Endothelial cell of umbilical vein (primary cell): Measurements from ENCODE around the gene ZNF207. TPM values are rescaled to one million over a fixed set of nuclear protein-coding genes. Genes with fewer than 3 reads are reported as not detected.

Experiments
- BruUV-seq: library from RNA; stranded (reverse); fragments of 400-500 nt; replicated peaks from 2 replicates; lab custom pipeline; 2021; lab: Mats Ljungman, UMichigan
- CTCF ChIA-PET: fragments of 300-600, 350-600 bp; sonication (Branson Sonifier 250); formaldehyde crosslinking; loops from one replicate; lab custom pipeline; 2021; ENCODE audit warnings: antibody characterized with exemption, inconsistent platforms; lab: Charles Lee
- POLR2A ChIA-PET: fragments of 300-600, 350-600 bp; sonication (Branson Sonifier 250); formaldehyde crosslinking; loops from one replicate; lab custom pipeline; 2021; ENCODE audit warnings: antibody characterized with exemption, inconsistent platforms; lab: Charles Lee
- DNase-seq: peaks from one replicate; pipeline ENCODE4 v3.0.0-alpha.2; 2011; ENCODE audit warnings: low read depth, low spot score
- FAIRE-seq: peaks from 2 replicates; lab custom pipeline; 2011; peaks lifted over from hg19 to GRCh38; lab: Jason Lieb, UNC
- H2AFZ ChIP-seq: 2 replicates; pipeline ENCODE4 v1.6.0; 2012; ENCODE audit warnings: low read depth, low read length, control low read depth, inconsistent platforms
- H3K27ac ChIP-seq: 2 replicates; pipeline ENCODE4 v1.5.1; 2011; ENCODE audit warnings: low read depth, mild to moderate bottlenecking, control low read depth, low read length, moderate library complexity; ENCODE audit not compliant: insufficient read depth
- H3K27me3 ChIP-seq, 2 experiments: 2 replicates each; pipeline versions ENCODE4 v1.6.0 to v1.6.1; 2011; ENCODE audit warnings: low read length in 2 of 2, mixed read lengths in 1 of 2; ENCODE audit not compliant: control insufficient read depth in 2 of 2, insufficient read depth in 2 of 2
- H3K36me3 ChIP-seq, 2 experiments: 2 replicates in 1 of 2; 3 replicates in 1 of 2; pipeline ENCODE4 v1.5.1; 2011; ENCODE audit warnings: low read length in 2 of 2, mild to moderate bottlenecking in 1 of 2, moderate library complexity in 1 of 2; ENCODE audit not compliant: control insufficient read depth in 2 of 2, insufficient read depth in 2 of 2; ENCODE audit errors: extremely low read depth in 1 of 2
- H3K4me1 ChIP-seq: 3 replicates; pipeline ENCODE4 v1.5.1; 2011; ENCODE audit warnings: mild to moderate bottlenecking, low read length; ENCODE audit not compliant: control insufficient read depth, insufficient read depth; ENCODE audit errors: extremely low read depth
- H3K4me2 ChIP-seq: 2 replicates; pipeline ENCODE4 v1.6.1; 2011; ENCODE audit warnings: low read length, control low read depth, mixed read lengths; ENCODE audit not compliant: insufficient read depth
- H3K4me3 ChIP-seq, 3 experiments: fragments of 200-600 bp in 1 of 3; sonication (generic), shearing (Covaris generic) in 1 of 3; replicated peaks in 1 of 3; 2 replicates each; pipeline ENCODE4 v1.5.1; 2011 to 2016; ENCODE audit warnings: control low read depth in 3 of 3, low read length in 3 of 3, mild to moderate bottlenecking in 2 of 3, inconsistent platforms in 1 of 3, low read depth in 1 of 3, moderate library complexity in 1 of 3; ENCODE audit not compliant: insufficient read depth in 1 of 3
- H3K79me2 ChIP-seq: 2 replicates; pipeline ENCODE4 v1.6.0; 2012; ENCODE audit warnings: low read length, inconsistent platforms; ENCODE audit not compliant: control insufficient read depth, insufficient read depth
- H3K9ac ChIP-seq: replicated peaks from 2 replicates; pipeline ENCODE3; 2011; ENCODE audit warnings: low read length, control low read depth; ENCODE audit not compliant: insufficient read depth; ENCODE audit errors: extremely low read depth
- H3K9me1 ChIP-seq: replicated peaks from 3 replicates; pipeline ENCODE4 v1.6.0; 2011; ENCODE audit warnings: mild to moderate bottlenecking, low read length; ENCODE audit not compliant: control insufficient read depth, insufficient read depth; ENCODE audit errors: extremely low read depth
- H3K9me3 ChIP-seq: replicated peaks from 2 replicates; pipeline ENCODE4 v1.5.1; 2012; ENCODE audit warnings: low read length, inconsistent platforms; ENCODE audit not compliant: control insufficient read depth, insufficient read depth
- H4K20me1 ChIP-seq: replicated peaks from 2 replicates; pipeline ENCODE3; 2011; ENCODE audit warnings: mild to moderate bottlenecking, low read length; ENCODE audit not compliant: control insufficient read depth, insufficient read depth; ENCODE audit errors: extremely low read depth
- FOS ChIP-seq: IDR thresholded peaks from 2 replicates; pipeline ENCODE4 v1.6.1; 2011; ENCODE audit warnings: mild to moderate bottlenecking, low read length, moderate library complexity, borderline replicate concordance; ENCODE audit not compliant: insufficient read depth
- GATA2 ChIP-seq: IDR thresholded peaks from 2 replicates; pipeline ENCODE4 v1.7.0; 2011; ENCODE audit warnings: low read depth, mild to moderate bottlenecking, moderate library complexity, mixed read lengths, low read length; ENCODE audit not compliant: insufficient read length, insufficient read depth
- JUN ChIP-seq: IDR thresholded peaks from 2 replicates; pipeline ENCODE4 v1.6.1; 2011; ENCODE audit warnings: borderline replicate concordance, low read depth; ENCODE audit not compliant: insufficient read length, insufficient read depth
- MYC ChIP-seq: IDR thresholded peaks from one replicate; pipeline ENCODE4 v1.6.1; 2011; ENCODE audit warnings: mild to moderate bottlenecking, low read depth, low read length
- POLR2A ChIP-seq: IDR thresholded peaks from 2 replicates; pipeline ENCODE4 v1.6.1; 2012; ENCODE audit warnings: low read depth, mild to moderate bottlenecking, control low read depth, low read length
- dilution Hi-C: fragments of 300-500 bp; cut with MboI; formaldehyde crosslinking; loops from one replicate; pipeline ENCODE4 v1.15.0; 2019; ENCODE audit warnings: low sequenced_read_pairs; ENCODE audit not compliant: extremely low pct_ligation_motif_present
- intact Hi-C: fragments of 100-400 bp; cut with micrococcal nuclease; formaldehyde crosslinking; loops from one replicate; pipeline ENCODE4 v1.10.0; 2022
- polyA plus RNA-seq, 4 experiments: library from polyadenylated mRNA; depleted of rRNA in 3 of 4; stranded (reverse) in 3 of 4; unstranded in 1 of 4; fragments of >200 nt; gene quantifications; 2 replicates each; pipeline versions ENCODE4 v1.2.1 to v1.2.3, GENCODE V29; 2011 to 2012; ENCODE audit warnings: missing spikeins in 1 of 4
- total RNA-seq: library from RNA; stranded (reverse); gene quantifications from 2 replicates; pipeline ENCODE4 v1.2.3, GENCODE V29; 2021
- TF ChIP-seq, protein P1 (sequence below): IDR thresholded peaks from 2 replicates; pipeline ENCODE4 v1.6.1; 2011; ENCODE audit not compliant: insufficient read depth, insufficient read length
- TF ChIP-seq, protein P2 (sequence below), 2 donors: IDR thresholded peaks; 1 replicate in 1 of 2; 2 replicates in 1 of 2; pipeline ENCODE4 v1.5.1; 2011; ENCODE audit warnings: low read length in 2 of 2, mild to moderate bottlenecking in 2 of 2, moderate library complexity in 2 of 2, control low read depth in 1 of 2, inconsistent platforms in 1 of 2, low read depth in 1 of 2; ENCODE audit not compliant: insufficient read depth in 1 of 2; ENCODE audit errors: extremely low read depth in 1 of 2

Gene ZNF207
- total and polyA plus RNA-seq, 2 donors (not counting 3 experiments of a cell fraction or from before 2014, with no cell fraction given), result 206 to 231 TPM

DNA sequence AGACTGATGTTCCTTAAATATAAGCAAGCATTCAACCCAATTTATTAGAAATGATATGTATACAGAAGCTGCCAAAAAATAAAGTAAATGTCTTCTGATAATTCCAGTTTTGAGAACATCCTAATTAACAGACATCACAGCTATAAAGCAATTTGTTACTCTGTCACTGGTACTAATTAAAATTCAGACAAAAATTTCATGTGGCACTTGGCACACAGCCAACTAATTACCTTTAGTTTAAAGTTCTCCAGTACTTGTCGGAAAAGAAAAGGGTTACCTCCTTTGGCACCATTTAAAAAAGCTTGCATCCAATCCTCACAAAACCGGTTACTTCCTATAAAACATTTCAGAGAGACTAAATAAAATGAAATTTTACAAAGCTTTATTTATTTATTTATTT, 16.8 kb upstream of the ZNF207 start:
- ChIA-PET POLR2A (no interaction called here), CTCF (interaction anchor here (1.6 kb wide), 1 partner anchor 80 kb away, joined by 3 read pairs; no protein-coding TSS in a partner anchor)
- Histone ChIP-seq H3K36me3 (peaks cover 3 to 12% of the 10 kb centered on the region in 2 experiments), H3K9me3 (no peaks in the 10 kb centered on the region), H2AFZ (no peak overlapping the region), H3K9me1 (no peaks in the 10 kb centered on the region), H3K4me3 (no peak overlapping the region), H3K4me2 (no peak overlapping the region), H3K27ac (no peak overlapping the region), H3K9ac (no peak overlapping the region), H4K20me1 (no peaks in the 10 kb centered on the region), H3K79me2 (no peaks in the 10 kb centered on the region), H3K27me3 (no peaks in the 10 kb centered on the region), H3K4me1 (no peaks in the 10 kb centered on the region)
- TF ChIP-seq MYC (no peak), FOS (no peak), GATA2 (no peak), POLR2A (no peak), JUN (no peak)
- TF ChIP-seq, protein P1, sequence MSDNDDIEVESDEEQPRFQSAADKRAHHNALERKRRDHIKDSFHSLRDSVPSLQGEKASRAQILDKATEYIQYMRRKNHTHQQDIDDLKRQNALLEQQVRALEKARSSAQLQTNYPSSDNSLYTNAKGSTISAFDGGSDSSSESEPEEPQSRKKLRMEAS, result no peak
- TF ChIP-seq, protein P2, sequence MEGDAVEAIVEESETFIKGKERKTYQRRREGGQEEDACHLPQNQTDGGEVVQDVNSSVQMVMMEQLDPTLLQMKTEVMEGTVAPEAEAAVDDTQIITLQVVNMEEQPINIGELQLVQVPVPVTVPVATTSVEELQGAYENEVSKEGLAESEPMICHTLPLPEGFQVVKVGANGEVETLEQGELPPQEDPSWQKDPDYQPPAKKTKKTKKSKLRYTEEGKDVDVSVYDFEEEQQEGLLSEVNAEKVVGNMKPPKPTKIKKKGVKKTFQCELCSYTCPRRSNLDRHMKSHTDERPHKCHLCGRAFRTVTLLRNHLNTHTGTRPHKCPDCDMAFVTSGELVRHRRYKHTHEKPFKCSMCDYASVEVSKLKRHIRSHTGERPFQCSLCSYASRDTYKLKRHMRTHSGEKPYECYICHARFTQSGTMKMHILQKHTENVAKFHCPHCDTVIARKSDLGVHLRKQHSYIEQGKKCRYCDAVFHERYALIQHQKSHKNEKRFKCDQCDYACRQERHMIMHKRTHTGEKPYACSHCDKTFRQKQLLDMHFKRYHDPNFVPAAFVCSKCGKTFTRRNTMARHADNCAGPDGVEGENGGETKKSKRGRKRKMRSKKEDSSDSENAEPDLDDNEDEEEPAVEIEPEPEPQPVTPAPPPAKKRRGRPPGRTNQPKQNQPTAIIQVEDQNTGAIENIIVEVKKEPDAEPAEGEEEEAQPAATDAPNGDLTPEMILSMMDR (IDR thresholded peaks at IDR 0.05; ENCODE audit: extremely low read depth in 1 of 2, insufficient read depth in 1 of 2, low read depth in 1 of 2, low read length in 2 of 2), result no peak
- intact Hi-C loops, result no loop called here
- dilution Hi-C loops, result no loop called here
- FAIRE-seq (no peak), DNase-seq (no peak)
- no TSS peak for BruUV-seq
